Ovary (tissue), 3 donors: Measurements from ENCODE around the gene TRMT10C.

ENCODE experiments used
- CTCF ChIP-seq, 3 donors: fragments of 450-650 bp in 2 of 3; fragments of 200-600 bp in 1 of 3; IDR thresholded peaks; one replicate each; pipeline versions ENCODE4 v1.5.1 to v1.8.0; 2016 to 2022; ENCODE audit warnings: antibody characterized with exemption in 3 of 3, mild to moderate bottlenecking in 1 of 3
- EP300 ChIP-seq: sonication (generic); formaldehyde crosslinking; IDR thresholded peaks from one replicate; pipeline ENCODE4 v1.6.1; 2017; ENCODE audit warnings: antibody characterized with exemption
- POLR2A ChIP-seq: fragments of 450-650 bp; IDR thresholded peaks from one replicate; pipeline ENCODE4 v1.6.1; 2017; ENCODE audit warnings: antibody characterized with exemption, mild to moderate bottlenecking, moderate library complexity
- donor health status: DM: no; HTN: no; CAD: no.

- TF ChIP-seq POLR2A (no peak), CTCF (IDR thresholded peaks at IDR 0.05) (no peak), EP300 (no peak)
These were observed 18.7 kb upstream of the TRMT10C start for GRCh38 chr3:101542957-101543356.
